GM18868 (cell line): ENCODE data around the gene ATP6V1F.
A peak's percentile ranks its signal among the peaks of the same experiment; 100 is the strongest.

Experiments
- ATAC-seq: cut with Tn5 transposase; IDR thresholded peaks from one replicate; pipeline ENCODE4 v1.9.1; 2021; ENCODE audit warnings: mild to moderate bottlenecking, moderate library complexity; ENCODE audit not compliant: unreplicated experiment

Gene ATP6V1F

GRCh38 chr7:128914566-128915151, 52.0 kb downstream of the ATP6V1F start:
- peak; percentile 78 for ATAC-seq

- peak; percentile 10 for ATAC-seq
Observed at GRCh38 chr7:128915271-128915819, 52.7 kb downstream of the ATP6V1F start.
